Fibroblast of villous mesenchyme (primary cell): Measurements from ENCODE around the gene PRR16. TPM values are rescaled to one million over a fixed set of nuclear protein-coding genes. Genes with fewer than 3 reads are reported as not detected.

ENCODE experiments used
- DNase-seq: peaks from one replicate; pipeline ENCODE4 v3.0.0-alpha.2; 2010; ENCODE audit warnings: low read depth
- H3K4me3 ChIP-seq: 2 replicates; pipeline ENCODE4 v1.5.1; 2011; ENCODE audit warnings: low read depth, mild to moderate bottlenecking, low read length
- CTCF ChIP-seq: IDR thresholded peaks from 2 replicates; pipeline ENCODE4 v1.5.1; 2012; ENCODE audit warnings: low read depth, mild to moderate bottlenecking, low read length; ENCODE audit not compliant: insufficient read depth
- total RNA-seq: library from RNA; depleted of rRNA; stranded (reverse); fragments of >200 nt; gene quantifications from 2 replicates; pipeline ENCODE4 v1.2.3, GENCODE V29; 2012

PRR16 gene
- total RNA-seq, 1 donor = 22.0 TPM

- peak; percentile 75 for DNase-seq
- H3K4me3 ChIP-seq = no peak overlapping the region
- no peak for TF ChIP-seq CTCF
These were observed 152.0 kb downstream of the PRR16 start for GRCh38 chr5:120615967-120616645.

GRCh38 chr5:120621339-120621738, 157.2 kb downstream of the PRR16 start:
- TF ChIP-seq CTCF = no peak
- no peak for DNase-seq
- no peak overlapping the region for H3K4me3 ChIP-seq

- no peak for TF ChIP-seq CTCF
- H3K4me3 ChIP-seq = peak overlapping the region; percentile 40
- DNase-seq = peak; percentile 77
These were observed 160.0 kb downstream of the PRR16 start for GRCh38 chr5:120624021-120624563.

GRCh38 chr5:120628156-120628555, 164.1 kb downstream of the PRR16 start:
- no peak overlapping the region for H3K4me3 ChIP-seq
- DNase-seq = no peak
- TF ChIP-seq CTCF = no peak

- TF ChIP-seq CTCF = no peak
- DNase-seq = no peak
- no peak overlapping the region for H3K4me3 ChIP-seq
These were observed 166.4 kb downstream of the PRR16 start for GRCh38 chr5:120630550-120630949.

GRCh38 chr5:120631611-120632010, 167.5 kb downstream of the PRR16 start:
- no peak for TF ChIP-seq CTCF
- H3K4me3 ChIP-seq = no peak overlapping the region
- DNase-seq = no peak

- no peak for DNase-seq
- TF ChIP-seq CTCF = no peak
- no peak overlapping the region for H3K4me3 ChIP-seq
These were observed 168.3 kb downstream of the PRR16 start for GRCh38 chr5:120632430-120632829.
